Natural killer cell (primary cell): ENCODE measurements around the gene RNF151. TPM values are rescaled to one million over a fixed set of nuclear protein-coding genes. Genes with fewer than 3 reads are reported as not detected.
A peak's percentile ranks its signal among the peaks of the same experiment; 100 is the strongest.

Experiments used
- ATAC-seq, 3 donors: fragments of 150-1000 bp in 2 of 3; fragments of 200-7000 bp in 1 of 3; cut with Tn5 transposase; 1 replicate in 1 of 3; 2 replicates in 2 of 3; pipeline ENCODE4 v1.10.0; 2021; ENCODE audit warnings: mild to moderate bottlenecking in 2 of 3, moderate library complexity in 2 of 3
- DNase-seq, 2 donors: peaks; one replicate each; pipeline versions ENCODE4 v3.0.0 to v3.0.0-alpha.2; 2013 to 2021; ENCODE audit warnings: mixed read lengths in 1 of 2
- H3K27ac ChIP-seq: one replicate; pipeline ENCODE4 v1.5.1; 2013; ENCODE audit warnings: mild to moderate bottlenecking, low read length
- H3K27me3 ChIP-seq: one replicate; pipeline ENCODE4 v1.6.1; 2013; ENCODE audit warnings: low read length; ENCODE audit not compliant: control insufficient read depth, insufficient read depth
- H3K36me3 ChIP-seq: one replicate; pipeline ENCODE4 v1.6.1; 2013; ENCODE audit warnings: low read length; ENCODE audit not compliant: control insufficient read depth, insufficient read depth
- H3K4me1 ChIP-seq: one replicate; pipeline ENCODE4 v1.6.1; 2013; ENCODE audit warnings: low read length; ENCODE audit not compliant: control insufficient read depth, insufficient read depth
- H3K4me3 ChIP-seq: one replicate; pipeline ENCODE4 v1.5.1; 2013; ENCODE audit warnings: low read length
- H3K9me3 ChIP-seq: one replicate; pipeline ENCODE4 v1.6.1; 2013; ENCODE audit warnings: low read length; ENCODE audit not compliant: control insufficient read depth, insufficient read depth
- H3K27ac Mint-ChIP-seq, 2 donors: one replicate each; pipeline ENCODE4 v1.8.0; 2022; ENCODE audit warnings: mild to moderate bottlenecking in 2 of 2, mixed read lengths in 2 of 2, moderate library complexity in 1 of 2
- H3K27me3 Mint-ChIP-seq, 2 donors: one replicate each; pipeline ENCODE4 v1.8.0; 2022; ENCODE audit warnings: low read depth in 2 of 2, mixed read lengths in 2 of 2
- H3K36me3 Mint-ChIP-seq: one replicate; pipeline ENCODE4 v1.8.0; 2022; ENCODE audit warnings: mixed read lengths
- H3K4me1 Mint-ChIP-seq, 2 donors: one replicate each; pipeline ENCODE4 v1.8.0; 2022; ENCODE audit warnings: mixed read lengths in 2 of 2
- H3K4me3 Mint-ChIP-seq: one replicate; pipeline ENCODE4 v1.8.0; 2022; ENCODE audit warnings: mild to moderate bottlenecking, moderate library complexity, mixed read lengths
- H3K9me3 Mint-ChIP-seq, 2 donors: one replicate each; pipeline ENCODE4 v1.8.0; 2022; ENCODE audit warnings: mixed read lengths in 2 of 2
- WGBS: methylation state at CpG from one replicate; pipeline ENCODE4 v1.1.7; 2013; ENCODE audit warnings: missing lambda C conversion rate; ENCODE audit not compliant: insufficient coverage; 5-methylcytosine and 5-hydroxymethylcytosine counted together
- intact Hi-C: fragments of 100-400 bp; cut with micrococcal nuclease; formaldehyde crosslinking; loops from one replicate; pipeline ENCODE4 v1.14.2; 2022
- total RNA-seq, 4 donors: library from RNA; stranded (reverse); fragments of 120-200 nt in 1 of 4; gene quantifications; one replicate each; pipeline versions ENCODE4 v1.2.3 to v1.2.4, GENCODE V29; 2013 to 2022
- TF ChIP-seq, protein P1 (sequence below): fragments of 200-600 bp; IDR thresholded peaks from one replicate; pipeline ENCODE4 v1.8.0; 2022; ENCODE audit warnings: antibody characterized with exemption

RNF151 gene
- total RNA-seq, 3 donors from 2014 or later (not counting 1 experiment from before 2014, with no cell fraction given): not detected

DNA sequence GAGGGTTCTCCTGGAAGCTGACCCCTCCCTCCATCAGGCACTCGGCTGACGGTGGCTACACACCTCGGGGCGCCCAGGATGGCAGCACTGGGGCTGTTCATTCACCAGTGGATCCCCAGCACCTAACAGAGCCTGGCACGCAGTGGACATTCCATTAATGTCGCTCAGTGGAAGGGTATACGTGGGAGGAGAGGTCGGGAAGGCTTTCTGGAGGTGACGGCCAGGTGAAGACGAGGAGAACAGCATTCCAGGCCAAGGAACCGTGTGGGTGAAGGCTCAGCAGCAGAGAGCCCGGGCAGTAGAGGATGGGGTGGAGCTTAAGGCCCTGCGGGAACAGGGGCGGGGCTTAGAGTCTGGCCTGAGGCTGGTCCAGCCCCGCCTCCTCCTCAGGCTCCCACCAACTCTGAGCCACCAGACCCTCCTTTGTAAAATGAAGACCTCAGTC, 45.9 kb upstream of the RNF151 start:
- Mint-ChIP-seq H3K4me3 (no peak overlapping the region), H3K4me1 (no peaks in the 10 kb centered on the region), H3K27me3 (peaks cover 38 to 45% of the 10 kb centered on the region in 2 donors), H3K9me3 (no peaks in the 10 kb centered on the region), H3K27ac (no peak overlapping the region), H3K36me3 (no peaks in the 10 kb centered on the region)
- Histone ChIP-seq H3K4me3 (no peak overlapping the region), H3K9me3 (no peaks in the 10 kb centered on the region), H3K27me3 (peaks cover 31% of the 10 kb centered on the region), H3K36me3 (no peaks in the 10 kb centered on the region), H3K4me1 (peaks cover 3% of the 10 kb centered on the region), H3K27ac (no peak overlapping the region)
- ATAC-seq: peak in 2 of 3 donors; percentile 57 to 59
- 19% methylated on average over 15 of the region's 15 CpGs for WGBS
- intact Hi-C loops: loop anchor here (10.0 kb wide), 1 partner anchor 146 kb away; the partner anchor contains the start of genes EME2, MRPS34 and NME3
- TF ChIP-seq, protein P1, sequence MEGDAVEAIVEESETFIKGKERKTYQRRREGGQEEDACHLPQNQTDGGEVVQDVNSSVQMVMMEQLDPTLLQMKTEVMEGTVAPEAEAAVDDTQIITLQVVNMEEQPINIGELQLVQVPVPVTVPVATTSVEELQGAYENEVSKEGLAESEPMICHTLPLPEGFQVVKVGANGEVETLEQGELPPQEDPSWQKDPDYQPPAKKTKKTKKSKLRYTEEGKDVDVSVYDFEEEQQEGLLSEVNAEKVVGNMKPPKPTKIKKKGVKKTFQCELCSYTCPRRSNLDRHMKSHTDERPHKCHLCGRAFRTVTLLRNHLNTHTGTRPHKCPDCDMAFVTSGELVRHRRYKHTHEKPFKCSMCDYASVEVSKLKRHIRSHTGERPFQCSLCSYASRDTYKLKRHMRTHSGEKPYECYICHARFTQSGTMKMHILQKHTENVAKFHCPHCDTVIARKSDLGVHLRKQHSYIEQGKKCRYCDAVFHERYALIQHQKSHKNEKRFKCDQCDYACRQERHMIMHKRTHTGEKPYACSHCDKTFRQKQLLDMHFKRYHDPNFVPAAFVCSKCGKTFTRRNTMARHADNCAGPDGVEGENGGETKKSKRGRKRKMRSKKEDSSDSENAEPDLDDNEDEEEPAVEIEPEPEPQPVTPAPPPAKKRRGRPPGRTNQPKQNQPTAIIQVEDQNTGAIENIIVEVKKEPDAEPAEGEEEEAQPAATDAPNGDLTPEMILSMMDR: no peak
- DNase-seq: no peak

GRCh38 chr16:1922357-1922756, 44.3 kb upstream of the RNF151 start:
- Histone ChIP-seq H3K4me1 (peaks cover 3% of the 10 kb centered on the region), H3K27ac (no peak overlapping the region), H3K9me3 (no peaks in the 10 kb centered on the region), H3K27me3 (peaks cover 24% of the 10 kb centered on the region), H3K36me3 (no peaks in the 10 kb centered on the region), H3K4me3 (no peak overlapping the region)
- intact Hi-C loops: loop anchor here (10.0 kb wide), 1 partner anchor 148 kb away; the partner anchor contains the start of genes EME2, MRPS34 and NME3
- no peaks in the 10 kb centered on the region for H3K4me1 Mint-ChIP-seq
- H3K36me3 Mint-ChIP-seq: no peaks in the 10 kb centered on the region
- DNase-seq (no peak), ATAC-seq (no peak)
- H3K27me3 Mint-ChIP-seq: peaks cover 32 to 35% of the 10 kb centered on the region in 2 donors
- no peaks in the 10 kb centered on the region for H3K9me3 Mint-ChIP-seq
- H3K27ac Mint-ChIP-seq: no peak overlapping the region
- no peak overlapping the region for H3K4me3 Mint-ChIP-seq
- 79% methylated on average over 8 of the region's 8 CpGs for WGBS
- TF ChIP-seq, protein P1: no peak

DNA sequence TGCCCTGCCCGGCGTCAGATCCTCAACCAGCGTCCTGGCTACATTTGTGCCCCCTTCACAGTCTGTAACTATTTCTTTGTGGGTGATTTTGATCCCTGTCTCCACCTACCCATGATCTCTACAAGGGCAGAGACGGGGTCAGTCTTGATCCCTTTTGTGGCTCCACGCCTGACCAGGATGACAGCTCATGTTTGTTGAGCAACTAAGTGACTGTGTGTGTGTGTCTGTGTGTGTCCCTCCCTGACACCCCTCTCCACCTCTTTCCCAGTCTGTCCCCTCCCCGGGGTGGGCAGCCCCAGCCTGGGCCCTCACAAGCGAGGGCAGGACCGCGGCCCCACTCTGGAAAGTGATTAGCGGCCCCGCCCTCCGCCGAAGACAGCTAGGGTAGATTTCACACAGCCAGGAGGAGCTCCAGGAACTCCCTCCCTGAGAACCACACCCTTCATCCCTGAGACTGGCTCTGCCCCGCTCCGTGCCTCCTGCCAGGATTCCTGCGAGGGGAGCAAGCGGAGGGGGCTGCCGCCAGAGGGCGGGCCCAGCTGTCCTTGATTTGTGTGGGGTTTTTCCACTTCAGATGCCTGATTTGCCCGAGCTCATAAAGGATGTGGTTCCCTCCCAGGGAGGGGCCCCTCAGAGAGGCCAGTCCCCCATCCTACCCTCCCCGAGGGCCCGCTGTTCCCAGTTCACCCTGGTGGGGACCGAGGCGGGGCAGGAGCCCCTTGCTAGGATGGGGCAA, 43.2 kb upstream of the RNF151 start:
- Mint-ChIP-seq H3K4me1 (no peaks in the 10 kb centered on the region), H3K9me3 (no peaks in the 10 kb centered on the region), H3K27me3 (peaks cover 32 to 35% of the 10 kb centered on the region in 2 donors), H3K27ac (no peak overlapping the region), H3K36me3 (no peaks in the 10 kb centered on the region), H3K4me3 (no peak overlapping the region)
- 13% methylated on average over 22 of the region's 24 CpGs for WGBS
- TF ChIP-seq, protein P1: no peak
- Histone ChIP-seq H3K4me1 (peaks cover 3% of the 10 kb centered on the region), H3K36me3 (no peaks in the 10 kb centered on the region), H3K9me3 (no peaks in the 10 kb centered on the region), H3K4me3 (no peak overlapping the region), H3K27ac (no peak overlapping the region), H3K27me3 (peaks cover 21% of the 10 kb centered on the region)
- DNase-seq (peak in 1 of 2 donors; percentile 48), ATAC-seq (no peak)
- intact Hi-C loops: loop anchor here (10.0 kb wide), 1 partner anchor 149 kb away; the partner anchor contains the start of genes EME2, MRPS34 and NME3
